NCI-H1930 (cell line): ENCODE results near the gene LDLRAP1.

Source experiments
- DNase-seq, 2 experiments: peaks; one replicate each; lab custom pipeline; 2025; lab: John Stamatoyannopoulos, UW

The LDLRAP1 gene

GRCh38 chr1:25544243-25544764, 898 bp downstream of the LDLRAP1 start:
- DNase-seq, result no peak

GRCh38 chr1:25544819-25545218, 1.4 kb downstream of the LDLRAP1 start:
- no peak for DNase-seq

- DNase-seq, result no peak
Observed at GRCh38 chr1:25545767-25546166, 2.4 kb downstream of the LDLRAP1 start.

GRCh38 chr1:25546193-25546592, 2.8 kb downstream of the LDLRAP1 start:
- no peak for DNase-seq

GRCh38 chr1:25548601-25549000, 5.2 kb downstream of the LDLRAP1 start:
- no peak for DNase-seq

- DNase-seq, result no peak
Observed at GRCh38 chr1:25549273-25550154, 6.1 kb downstream of the LDLRAP1 start.

- DNase-seq, result no peak
Observed at GRCh38 chr1:25550155-25550506, 6.7 kb downstream of the LDLRAP1 start.

GRCh38 chr1:25550683-25551310, 7.4 kb downstream of the LDLRAP1 start:
- DNase-seq, result no peak

- no peak for DNase-seq
Observed at GRCh38 chr1:25553749-25554429, 10.5 kb downstream of the LDLRAP1 start.

- DNase-seq, result no peak
Observed at GRCh38 chr1:25554430-25554780, 11.0 kb downstream of the LDLRAP1 start.

GRCh38 chr1:25554886-25555752, 11.7 kb downstream of the LDLRAP1 start:
- DNase-seq, result no peak

GRCh38 chr1:25555753-25556092, 12.3 kb downstream of the LDLRAP1 start:
- DNase-seq, result no peak

- no peak for DNase-seq
Observed at GRCh38 chr1:25556132-25556670, 12.8 kb downstream of the LDLRAP1 start.

- no peak for DNase-seq
Observed at GRCh38 chr1:25556791-25557476, 13.5 kb downstream of the LDLRAP1 start.

GRCh38 chr1:25557543-25557942, 14.1 kb downstream of the LDLRAP1 start:
- no peak for DNase-seq

- no peak for DNase-seq
Observed at GRCh38 chr1:25559031-25559430, 15.6 kb downstream of the LDLRAP1 start.

- DNase-seq, result no peak
Observed at GRCh38 chr1:25560001-25560400, 16.6 kb downstream of the LDLRAP1 start.

- no peak for DNase-seq
Observed at GRCh38 chr1:25560788-25561187, 17.4 kb downstream of the LDLRAP1 start.

- no peak for DNase-seq
Observed at GRCh38 chr1:25561421-25562100, 18.2 kb downstream of the LDLRAP1 start.

- no peak for DNase-seq
Observed at GRCh38 chr1:25562101-25562927, 18.9 kb downstream of the LDLRAP1 start.
